ENCODE results near the gene B4GALNT4. TPM values are rescaled to one million over a fixed set of nuclear protein-coding genes. Genes with fewer than 3 reads are reported as not detected.

B4GALNT4 gene
- total RNA-seq, 1 experiment from 2014 or later: 1.4 TPM

GRCh38 chr11:370070-370941 lies 1.0 kb downstream of the B4GALNT4 start:
- no peak for DNase-seq (ENCODE audit: low read depth, low spot score)
- in situ Hi-C loops (cut with HindIII; ENCODE audit: low pct_unique_long_range_greater_than_20kb, low sequenced_read_pairs): no loop called here

GRCh38 chr11:371051-371450 lies 1.8 kb downstream of the B4GALNT4 start:
- no peak for DNase-seq (ENCODE audit: low read depth, low spot score)
- in situ Hi-C loops (cut with HindIII; ENCODE audit: low pct_unique_long_range_greater_than_20kb, low sequenced_read_pairs): no loop called here

- no peak for DNase-seq (ENCODE audit: low read depth, low spot score)
- in situ Hi-C loops (cut with HindIII; ENCODE audit: low pct_unique_long_range_greater_than_20kb, low sequenced_read_pairs): no loop called here
These were observed 2.7 kb downstream of the B4GALNT4 start for GRCh38 chr11:371716-372590.

DNA sequence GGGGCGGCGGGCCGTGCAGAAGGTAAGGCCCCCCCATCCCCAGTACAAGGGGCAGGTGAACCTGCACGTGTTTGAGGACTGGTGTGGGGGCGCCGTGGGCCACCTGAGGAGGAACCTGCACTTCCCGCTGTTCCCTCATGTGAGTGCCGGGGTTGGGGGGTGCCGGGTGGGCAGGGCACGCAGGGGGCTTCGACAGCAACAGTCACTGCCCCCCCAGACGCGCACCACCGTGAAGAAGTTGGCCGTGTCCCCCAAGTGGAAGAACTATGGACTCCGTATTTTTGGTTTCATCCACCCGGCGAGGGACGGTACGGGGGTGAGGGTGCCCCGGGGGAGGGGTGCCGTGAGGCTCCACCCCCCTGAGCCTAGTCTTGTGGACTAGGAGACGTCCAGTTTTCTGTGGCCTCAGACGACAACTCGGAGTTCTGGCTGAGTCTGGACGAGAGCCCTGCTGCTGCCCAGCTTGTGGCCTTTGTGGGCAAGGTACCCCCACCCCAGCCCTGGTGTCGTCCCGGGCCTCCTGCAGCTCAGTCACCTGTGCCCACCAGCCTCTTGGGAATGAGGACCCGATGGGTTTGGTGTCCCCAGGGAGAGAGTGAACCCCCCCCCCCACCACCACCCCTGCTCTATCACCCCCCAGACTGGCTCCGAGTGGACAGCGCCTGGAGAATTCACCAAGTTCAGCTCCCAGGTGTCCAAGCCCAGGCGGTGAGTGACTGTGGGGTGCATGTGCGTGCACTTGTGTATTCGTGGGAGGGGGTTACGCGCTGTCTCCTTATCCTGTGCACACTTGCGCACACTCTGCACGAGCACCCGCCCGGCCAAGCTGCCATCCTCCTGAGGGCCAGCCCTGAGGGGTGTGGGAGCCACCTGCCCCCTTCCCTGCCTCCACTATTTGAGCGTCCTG lies 3.8 kb downstream of the B4GALNT4 start:
- no peak for DNase-seq (ENCODE audit: low read depth, low spot score)

GRCh38 chr11:373716-374551 lies 4.6 kb downstream of the B4GALNT4 start:
- in situ Hi-C loops (cut with HindIII; ENCODE audit: low pct_unique_long_range_greater_than_20kb, low sequenced_read_pairs): no loop called here

More for the DNA sequence above, 3.8 kb downstream of the B4GALNT4 start:
- in situ Hi-C loops (cut with HindIII; ENCODE audit: low pct_unique_long_range_greater_than_20kb, low sequenced_read_pairs): no loop called here

DNA sequence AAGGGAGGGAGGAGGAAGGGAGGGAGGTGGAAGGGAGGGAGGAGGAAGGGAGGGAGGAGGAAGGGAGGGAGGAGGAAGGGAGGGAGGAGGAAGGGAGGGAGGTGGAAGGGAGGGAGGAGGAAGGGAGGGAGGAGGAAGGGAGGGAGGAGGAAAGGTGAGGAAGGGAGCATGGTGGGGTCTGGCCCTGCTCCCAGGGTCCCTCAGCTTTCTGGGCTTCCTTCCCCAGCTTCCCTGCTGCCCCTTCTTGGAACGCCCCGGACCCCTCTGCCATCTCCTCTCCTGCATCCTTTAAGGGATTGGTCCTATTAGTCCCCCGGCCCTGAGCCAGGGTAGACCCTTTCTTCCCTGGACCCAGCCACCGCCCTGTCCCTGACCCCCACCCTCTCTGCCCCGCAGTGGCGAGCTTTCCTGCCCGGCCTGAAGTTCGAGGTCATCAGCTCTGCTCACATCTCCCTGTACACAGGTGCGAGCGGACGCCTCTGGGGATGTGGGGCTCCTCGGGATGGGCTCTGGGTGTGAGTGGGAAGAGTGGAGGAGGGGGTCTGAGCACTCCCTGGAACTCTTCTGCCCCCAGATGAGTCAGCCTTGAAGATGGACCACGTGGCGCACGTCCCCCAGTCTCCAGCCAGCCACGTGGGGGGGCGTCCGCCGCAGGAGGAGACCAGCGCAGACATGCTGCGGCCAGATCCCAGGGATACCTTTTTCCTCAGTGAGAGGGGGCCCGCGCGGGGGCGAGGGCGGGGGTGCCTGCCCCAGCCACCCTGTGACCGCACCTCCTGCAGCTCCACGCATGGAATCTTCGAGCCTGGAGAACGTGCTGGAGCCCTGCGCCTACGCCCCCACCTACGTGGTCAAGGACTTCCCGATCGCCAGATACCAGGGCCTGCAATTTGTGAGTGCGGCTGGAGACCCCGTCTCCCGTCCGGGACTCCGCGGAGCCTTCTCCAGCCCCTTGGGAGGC lies 6.0 kb downstream of the B4GALNT4 start:
- in situ Hi-C loops (cut with HindIII; ENCODE audit: low pct_unique_long_range_greater_than_20kb, low sequenced_read_pairs): no loop called here
- no peak for DNase-seq (ENCODE audit: low read depth, low spot score)

More at GRCh38 chr11:373716-374551, 4.6 kb downstream of the B4GALNT4 start:
- DNase-seq (ENCODE audit: low read depth, low spot score): peak; percentile 84

DNA sequence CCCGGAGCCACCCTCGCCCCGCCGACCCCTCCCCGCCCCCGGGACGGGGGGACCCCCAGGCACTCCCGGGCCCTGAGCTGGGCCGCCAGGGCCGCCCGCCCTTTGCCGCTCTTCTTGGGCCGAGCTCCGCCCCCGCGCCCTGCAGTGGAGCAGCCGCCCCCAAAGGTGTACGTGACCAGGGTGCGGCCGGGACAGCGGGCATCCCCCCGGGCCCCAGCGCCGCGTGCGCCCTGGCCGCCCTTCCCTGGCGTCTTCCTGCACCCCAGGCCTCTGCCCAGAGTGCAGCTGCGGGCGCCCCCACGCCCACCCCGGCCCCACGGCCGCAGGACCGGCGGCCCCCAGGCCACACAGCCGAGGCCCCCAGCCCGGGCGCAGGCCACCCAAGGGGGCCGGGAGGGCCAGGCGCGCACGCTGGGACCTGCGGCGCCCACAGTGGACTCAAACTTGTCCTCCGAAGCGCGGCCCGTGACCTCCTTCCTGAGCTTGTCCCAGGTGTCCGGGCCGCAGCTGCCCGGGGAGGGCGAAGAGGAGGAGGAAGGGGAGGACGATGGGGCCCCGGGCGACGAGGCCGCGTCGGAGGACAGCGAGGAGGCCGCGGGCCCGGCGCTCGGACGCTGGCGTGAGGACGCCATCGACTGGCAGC lies 7.4 kb downstream of the B4GALNT4 start:
- DNase-seq (ENCODE audit: low read depth, low spot score): no peak
- in situ Hi-C loops (cut with HindIII; ENCODE audit: low pct_unique_long_range_greater_than_20kb, low sequenced_read_pairs): no loop called here

DNA sequence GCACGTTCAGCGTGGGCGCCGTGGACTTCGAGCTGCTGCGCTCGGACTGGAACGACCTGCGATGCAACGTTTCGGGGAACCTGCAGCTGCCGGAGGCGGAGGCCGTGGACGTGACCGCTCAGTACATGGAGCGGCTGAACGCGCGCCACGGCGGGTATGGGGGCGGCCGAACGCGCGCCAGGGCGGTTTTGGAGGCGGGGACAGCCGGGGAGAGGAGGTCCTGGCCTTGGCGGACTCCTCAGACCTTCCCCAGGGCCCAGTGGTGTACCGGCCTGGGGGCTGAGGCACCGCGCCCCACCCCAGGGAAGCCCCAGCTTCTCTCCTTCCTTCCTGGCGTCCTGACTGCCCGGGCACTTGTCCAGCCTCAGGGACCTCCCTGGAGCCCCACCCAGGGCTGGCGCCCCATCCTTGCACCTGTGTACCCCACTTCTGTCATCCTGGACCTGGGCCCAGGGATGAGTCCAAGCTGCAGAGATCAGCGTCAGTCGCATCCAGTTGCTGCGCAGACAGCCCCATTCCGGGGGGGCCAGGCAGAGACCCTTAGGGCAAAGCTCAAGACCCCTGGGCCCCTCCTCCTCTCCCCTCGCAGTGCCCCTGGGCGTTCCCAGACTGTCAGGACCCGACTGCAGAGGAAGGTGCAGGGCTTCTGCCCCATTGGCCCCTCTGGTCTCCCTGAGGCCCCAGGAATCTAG lies 8.0 kb downstream of the B4GALNT4 start:
- in situ Hi-C loops (cut with HindIII; ENCODE audit: low pct_unique_long_range_greater_than_20kb, low sequenced_read_pairs): no loop called here

DNA sequence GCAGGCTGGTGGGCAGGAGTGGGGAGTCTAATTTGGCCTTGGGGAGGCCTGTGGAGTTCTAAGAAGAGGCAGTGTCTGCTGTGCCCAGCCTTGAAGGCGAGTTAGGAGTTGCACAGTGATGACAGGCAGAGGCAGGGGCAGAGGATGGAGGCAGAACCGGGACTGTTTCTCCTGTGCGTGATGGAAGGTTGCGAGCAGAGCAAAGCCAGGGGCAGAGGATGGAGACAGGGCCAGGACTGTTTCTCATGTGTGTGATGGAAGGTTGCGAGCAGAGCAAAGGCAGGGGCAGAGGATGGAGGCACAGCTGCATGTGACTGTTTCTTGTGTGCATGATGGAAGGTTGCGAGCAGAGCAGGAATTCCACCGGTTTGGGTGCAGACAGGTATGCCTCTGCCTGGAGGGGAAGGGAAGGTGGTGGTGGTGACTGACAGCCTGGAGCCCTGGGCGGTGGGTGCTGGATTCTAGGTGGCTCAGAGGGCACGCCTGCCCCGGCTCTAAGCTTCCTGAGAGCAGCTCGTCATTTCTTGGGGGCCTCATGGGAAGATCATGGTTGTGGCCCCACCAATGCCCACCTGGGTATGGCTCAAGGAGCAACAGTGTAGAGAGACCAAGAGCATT lies 8.7 kb downstream of the B4GALNT4 start:
- in situ Hi-C loops (cut with HindIII; ENCODE audit: low pct_unique_long_range_greater_than_20kb, low sequenced_read_pairs): no loop called here
- no peak for DNase-seq (ENCODE audit: low read depth, low spot score)

More for the DNA sequence above, 8.0 kb downstream of the B4GALNT4 start:
- no peak for DNase-seq (ENCODE audit: low read depth, low spot score)

- in situ Hi-C loops (cut with HindIII; ENCODE audit: low pct_unique_long_range_greater_than_20kb, low sequenced_read_pairs): no loop called here
- no peak for DNase-seq (ENCODE audit: low read depth, low spot score)
These were observed 10.2 kb downstream of the B4GALNT4 start for GRCh38 chr11:379205-380094.

- DNase-seq (ENCODE audit: low read depth, low spot score): no peak
- in situ Hi-C loops (cut with HindIII; ENCODE audit: low pct_unique_long_range_greater_than_20kb, low sequenced_read_pairs): no loop called here
These were observed 10.8 kb downstream of the B4GALNT4 start for GRCh38 chr11:380095-380480.

- no peak for DNase-seq (ENCODE audit: low read depth, low spot score)
- in situ Hi-C loops (cut with HindIII; ENCODE audit: low pct_unique_long_range_greater_than_20kb, low sequenced_read_pairs): no loop called here
These were observed 11.2 kb downstream of the B4GALNT4 start for GRCh38 chr11:380491-380890.

GRCh38 chr11:380996-381395 lies 11.7 kb downstream of the B4GALNT4 start:
- in situ Hi-C loops (cut with HindIII; ENCODE audit: low pct_unique_long_range_greater_than_20kb, low sequenced_read_pairs): no loop called here
- DNase-seq (ENCODE audit: low read depth, low spot score): no peak
